HCT116 (cell line): ENCODE data around the gene USF2.

Experiments used
- EGR1 ChIP-seq: IDR thresholded peaks from 2 replicates; pipeline ENCODE4 v1.6.1; 2012; ENCODE audit warnings: low read depth
- POLR2A ChIP-seq: IDR thresholded peaks from 2 replicates; pipeline ENCODE4 v1.7.0; 2011; ENCODE audit warnings: borderline replicate concordance; ENCODE audit not compliant: insufficient read depth, insufficient read length; ENCODE audit errors: extremely low read depth
- POLR2AphosphoS5 ChIP-seq: IDR thresholded peaks from 2 replicates; pipeline ENCODE4 v1.6.1; 2011; ENCODE audit warnings: mild to moderate bottlenecking, low read depth, low read length, moderate library complexity
- SIN3A ChIP-seq: IDR thresholded peaks from 2 replicates; pipeline ENCODE4 v1.6.1; 2012; ENCODE audit warnings: low read depth
- YY1 ChIP-seq: IDR thresholded peaks from 2 replicates; pipeline ENCODE4 v1.6.1; 2011; ENCODE audit warnings: low read length, low read depth, moderate library complexity, mild to moderate bottlenecking; ENCODE audit not compliant: insufficient replicate concordance; ENCODE audit errors: extremely low read depth
- TF ChIP-seq, protein P1 (sequence below), 3 experiments: fragments of 200-600 bp in 1 of 3; sonication (generic) in 1 of 3; IDR thresholded peaks in 2 of 3; conservative IDR thresholded peaks in 1 of 3; 2 replicates each; pipeline ENCODE4 v1.5.1; 2012 to 2017; ENCODE audit warnings: low read depth in 2 of 3, low read length in 2 of 3, antibody characterized with exemption in 1 of 3, borderline replicate concordance in 1 of 3, control low read depth in 1 of 3, mild to moderate bottlenecking in 1 of 3, mixed read lengths in 1 of 3, mixed run types in 1 of 3, moderate library complexity in 1 of 3; ENCODE audit not compliant: insufficient read depth in 1 of 3
- TF ChIP-seq, protein P2 (sequence below): IDR thresholded peaks from 2 replicates; pipeline ENCODE4 v1.6.1; 2012; ENCODE audit warnings: low read depth

GRCh38 chr19:35260694-35261304 lies 8.0 kb upstream of the USF2 start:
- TF ChIP-seq POLR2A, result no peak
- TF ChIP-seq, protein P1, sequence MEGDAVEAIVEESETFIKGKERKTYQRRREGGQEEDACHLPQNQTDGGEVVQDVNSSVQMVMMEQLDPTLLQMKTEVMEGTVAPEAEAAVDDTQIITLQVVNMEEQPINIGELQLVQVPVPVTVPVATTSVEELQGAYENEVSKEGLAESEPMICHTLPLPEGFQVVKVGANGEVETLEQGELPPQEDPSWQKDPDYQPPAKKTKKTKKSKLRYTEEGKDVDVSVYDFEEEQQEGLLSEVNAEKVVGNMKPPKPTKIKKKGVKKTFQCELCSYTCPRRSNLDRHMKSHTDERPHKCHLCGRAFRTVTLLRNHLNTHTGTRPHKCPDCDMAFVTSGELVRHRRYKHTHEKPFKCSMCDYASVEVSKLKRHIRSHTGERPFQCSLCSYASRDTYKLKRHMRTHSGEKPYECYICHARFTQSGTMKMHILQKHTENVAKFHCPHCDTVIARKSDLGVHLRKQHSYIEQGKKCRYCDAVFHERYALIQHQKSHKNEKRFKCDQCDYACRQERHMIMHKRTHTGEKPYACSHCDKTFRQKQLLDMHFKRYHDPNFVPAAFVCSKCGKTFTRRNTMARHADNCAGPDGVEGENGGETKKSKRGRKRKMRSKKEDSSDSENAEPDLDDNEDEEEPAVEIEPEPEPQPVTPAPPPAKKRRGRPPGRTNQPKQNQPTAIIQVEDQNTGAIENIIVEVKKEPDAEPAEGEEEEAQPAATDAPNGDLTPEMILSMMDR (IDR thresholded peaks at IDR 0.05 in 2 of 3, conservative IDR thresholded peaks at IDR 0.05 in 1 of 3; ENCODE audit: borderline replicate concordance in 1 of 3, insufficient read depth in 1 of 3, low read depth in 2 of 3, low read length in 2 of 3), result no peak
- no peak for TF ChIP-seq POLR2AphosphoS5
- TF ChIP-seq, protein P2, sequence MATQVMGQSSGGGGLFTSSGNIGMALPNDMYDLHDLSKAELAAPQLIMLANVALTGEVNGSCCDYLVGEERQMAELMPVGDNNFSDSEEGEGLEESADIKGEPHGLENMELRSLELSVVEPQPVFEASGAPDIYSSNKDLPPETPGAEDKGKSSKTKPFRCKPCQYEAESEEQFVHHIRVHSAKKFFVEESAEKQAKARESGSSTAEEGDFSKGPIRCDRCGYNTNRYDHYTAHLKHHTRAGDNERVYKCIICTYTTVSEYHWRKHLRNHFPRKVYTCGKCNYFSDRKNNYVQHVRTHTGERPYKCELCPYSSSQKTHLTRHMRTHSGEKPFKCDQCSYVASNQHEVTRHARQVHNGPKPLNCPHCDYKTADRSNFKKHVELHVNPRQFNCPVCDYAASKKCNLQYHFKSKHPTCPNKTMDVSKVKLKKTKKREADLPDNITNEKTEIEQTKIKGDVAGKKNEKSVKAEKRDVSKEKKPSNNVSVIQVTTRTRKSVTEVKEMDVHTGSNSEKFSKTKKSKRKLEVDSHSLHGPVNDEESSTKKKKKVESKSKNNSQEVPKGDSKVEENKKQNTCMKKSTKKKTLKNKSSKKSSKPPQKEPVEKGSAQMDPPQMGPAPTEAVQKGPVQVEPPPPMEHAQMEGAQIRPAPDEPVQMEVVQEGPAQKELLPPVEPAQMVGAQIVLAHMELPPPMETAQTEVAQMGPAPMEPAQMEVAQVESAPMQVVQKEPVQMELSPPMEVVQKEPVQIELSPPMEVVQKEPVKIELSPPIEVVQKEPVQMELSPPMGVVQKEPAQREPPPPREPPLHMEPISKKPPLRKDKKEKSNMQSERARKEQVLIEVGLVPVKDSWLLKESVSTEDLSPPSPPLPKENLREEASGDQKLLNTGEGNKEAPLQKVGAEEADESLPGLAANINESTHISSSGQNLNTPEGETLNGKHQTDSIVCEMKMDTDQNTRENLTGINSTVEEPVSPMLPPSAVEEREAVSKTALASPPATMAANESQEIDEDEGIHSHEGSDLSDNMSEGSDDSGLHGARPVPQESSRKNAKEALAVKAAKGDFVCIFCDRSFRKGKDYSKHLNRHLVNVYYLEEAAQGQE, result no peak
- TF ChIP-seq YY1, result no peak
- TF ChIP-seq EGR1, result no peak
- TF ChIP-seq SIN3A, result no peak
